Activated gamma-delta T cell treated with anti-CD3 and anti-CD28 coated beads, Interleukin-2, amount 50 U/mL, for 16 hours (primary cell): ENCODE results near the gene PHAF1.

Experiments used
- DNase-seq: peaks from one replicate; pipeline ENCODE4 v3.0.0-alpha.2; 2020; ENCODE audit warnings: low read depth

The PHAF1 gene

GRCh38 chr16:67196881-67197280, 87.1 kb downstream of the PHAF1 start:
- DNase-seq = no peak

GRCh38 chr16:67197704-67198103, 88.0 kb downstream of the PHAF1 start:
- DNase-seq = no peak
